K562 (cell line): ENCODE measurements around the gene APOL3. TPM values are rescaled to one million over a fixed set of nuclear protein-coding genes. Genes with fewer than 3 reads are reported as not detected.
A peak's percentile ranks its signal among the peaks of the same experiment; 100 is the strongest.

Experiments used
- ATAC-seq: fragments of 200-7000 bp; cut with Tn5 transposase; 3 replicates; pipeline ENCODE4 v1.9.1; 2020; ENCODE audit warnings: moderate library complexity
- BruUV-seq: library from RNA; stranded (reverse); fragments of 400-500 nt; replicated peaks from 2 replicates; lab custom pipeline; 2021; lab: Mats Ljungman, UMichigan
- CTCF ChIA-PET: fragments of 300-600 bp; formaldehyde crosslinking; extraction: SDS; loops from one replicate; lab custom pipeline; 2021; ENCODE audit warnings: low intra/inter-chr PET ratio; lab: Yijun Ruan, JAX
- POLR2A ChIA-PET: fragments of 300-600, 350-650 bp; sonication (Branson Sonifier 250); formaldehyde crosslinking; extraction: SDS; loops from one replicate; lab custom pipeline; 2021; ENCODE audit warnings: antibody characterized with exemption, inconsistent platforms; lab: Yijun Ruan, JAX
- DNase-seq, 4 experiments: peaks; one replicate each; pipeline versions ENCODE4 v3.0.0 to v3.0.0-alpha.2; 2011 to 2018; ENCODE audit warnings: low spot score in 3 of 4, mixed read lengths in 3 of 4; ENCODE audit errors: extremely low read depth in 1 of 4
- FAIRE-seq: peaks from 2 replicates; lab custom pipeline; 2011; peaks lifted over from hg19 to GRCh38; lab: Jason Lieb, UNC
- H2AFZ ChIP-seq: 2 replicates; pipeline ENCODE4 v1.6.0; 2011; ENCODE audit warnings: low read depth, low read length, control low read depth, inconsistent platforms
- H3K27ac ChIP-seq: fragments of 200-600 bp; 3 replicates; pipeline ENCODE4 v1.8.0; 2011; ENCODE audit warnings: low read depth, mild to moderate bottlenecking, control low read depth, inconsistent platforms, low read length, moderate library complexity, mixed read lengths; ENCODE audit errors: extremely low read depth
- H3K27me3 ChIP-seq, 2 experiments: fragments of 300-600 bp in 1 of 2; 2 replicates in 1 of 2; 3 replicates in 1 of 2; pipeline versions ENCODE4 v1.6.0 to v1.8.0; 2011; ENCODE audit warnings: inconsistent platforms in 2 of 2, low read length in 2 of 2, mild to moderate bottlenecking in 1 of 2, mixed read lengths in 1 of 2, moderate library complexity in 1 of 2; ENCODE audit not compliant: control insufficient read depth in 2 of 2, insufficient read depth in 2 of 2
- H3K36me3 ChIP-seq: fragments of 300-600 bp; 3 replicates; pipeline ENCODE4 v1.8.0; 2011; ENCODE audit warnings: mild to moderate bottlenecking, low read length, inconsistent platforms; ENCODE audit not compliant: control insufficient read depth, insufficient read depth
- H3K4me1 ChIP-seq, 2 experiments: fragments of 200-600 bp in 1 of 2; replicated peaks in 1 of 2; 2 replicates in 1 of 2; 3 replicates in 1 of 2; pipeline versions ENCODE4 v1.5.1 to v1.8.0; 2011; ENCODE audit warnings: inconsistent platforms in 2 of 2, low read length in 2 of 2, mild to moderate bottlenecking in 1 of 2, mixed read lengths in 1 of 2, moderate library complexity in 1 of 2; ENCODE audit not compliant: control insufficient read depth in 2 of 2, insufficient read depth in 2 of 2
- H3K4me2 ChIP-seq: 2 replicates; pipeline ENCODE4 v1.6.1; 2011; ENCODE audit warnings: low read length, control low read depth, inconsistent platforms, mixed read lengths; ENCODE audit not compliant: insufficient read depth
- H3K4me3 ChIP-seq: fragments of 200-600 bp; sonication (generic), shearing (Covaris generic); 2 replicates; pipeline ENCODE4 v1.5.1; 2016; ENCODE audit warnings: control low read depth, inconsistent platforms
- H3K79me2 ChIP-seq: fragments of 200-600 bp; 3 replicates; pipeline ENCODE4 v1.8.0; 2011; ENCODE audit warnings: low read length, inconsistent platforms; ENCODE audit not compliant: control insufficient read depth, insufficient read depth
- H3K9ac ChIP-seq, 2 experiments: 2 replicates each; pipeline versions ENCODE4 v1.6.0 to v1.6.1; 2011; ENCODE audit warnings: low read depth in 2 of 2, low read length in 2 of 2, control low read depth in 1 of 2, inconsistent platforms in 1 of 2, mild to moderate bottlenecking in 1 of 2, mixed read lengths in 1 of 2; ENCODE audit not compliant: insufficient read depth in 1 of 2
- H3K9me1 ChIP-seq: one replicate; pipeline ENCODE4 v1.6.0; 2011; ENCODE audit warnings: inconsistent platforms, mild to moderate bottlenecking, low read length, moderate library complexity; ENCODE audit not compliant: control insufficient read depth, insufficient read depth
- H3K9me3 ChIP-seq: replicated peaks from 2 replicates; pipeline ENCODE4 v1.5.1; 2011; ENCODE audit warnings: low read depth, low read length, inconsistent platforms; ENCODE audit not compliant: control insufficient read depth, insufficient read depth
- H4K20me1 ChIP-seq: replicated peaks from 2 replicates; pipeline ENCODE4 v1.6.1; 2011; ENCODE audit warnings: low read length, inconsistent platforms, mixed read lengths; ENCODE audit not compliant: control insufficient read depth, insufficient read depth
- CHAMP1 ChIP-seq: fragments of 450-650 bp; IDR thresholded peaks from 2 replicates; pipeline ENCODE4 v1.6.1; 2016; ENCODE audit warnings: mild to moderate bottlenecking
- KLF6 ChIP-seq: fragments of 250-450 bp; sonication (Bioruptor Pico); IDR thresholded peaks from 2 replicates; pipeline ENCODE4 v1.4.0; 2020; ENCODE audit warnings: mild to moderate bottlenecking, moderate library complexity, borderline replicate concordance
- SLC30A9 ChIP-seq: fragments of 250-450 bp; sonication (Bioruptor Pico); IDR thresholded peaks from 2 replicates; pipeline ENCODE4 v1.8.0; 2022; ENCODE audit warnings: mild to moderate bottlenecking, moderate library complexity
- ZBTB11 ChIP-seq, 3 experiments: fragments of 200-800 bp in 1 of 3; fragments of 250-450 bp in 1 of 3; fragments of 450-650 bp in 1 of 3; sonication (Bioruptor Pico) in 1 of 3; sonication (Bioruptor generic) in 1 of 3; formaldehyde crosslinking in 1 of 3; IDR thresholded peaks; 2 replicates each; pipeline versions ENCODE4 v1.6.1 to v1.8.0; 2016 to 2022; ENCODE audit warnings: mild to moderate bottlenecking in 2 of 3, missing genetic modification characterization in 2 of 3, missing compliant biosample characterization in 1 of 3, moderate library complexity in 1 of 3
- ZNF24 ChIP-seq: fragments of 450-650 bp; IDR thresholded peaks from 2 replicates; pipeline ENCODE4 v1.6.1; 2016
- WGBS: fragments of 100-300 bp; shearing (Covaris generic); methylation state at CpG from one replicate; pipeline ENCODE4 v1.1.6; 2016; ENCODE audit warnings: low coverage, mixed read lengths; ENCODE audit not compliant: insufficient coverage; ENCODE audit errors: missing lambda C conversion rate; 5-methylcytosine and 5-hydroxymethylcytosine counted together
- in situ Hi-C: fragments of 300-500 bp; cut with MboI; formaldehyde crosslinking; loops from 4 replicates; pipeline ENCODE4 v1.15.0; 2018; ENCODE audit warnings: inconsistent platforms, mixed read lengths
- intact Hi-C: fragments of 100-400 bp; cut with micrococcal nuclease; formaldehyde crosslinking; loops from 2 replicates; pipeline ENCODE4 v1.14.2; 2022
- polyA plus RNA-seq, 8 experiments: library from polyadenylated mRNA; depleted of rRNA in 4 of 8; stranded (reverse) in 5 of 8; unstranded in 3 of 8; fragments of >200 nt; fragmentation: Nextera tagmentation in 2 of 8; fragmentation: Illumina TruSeq in 1 of 8; extraction: Ambion mirVana in 2 of 8; extraction: Trizol in 1 of 8; gene quantifications; 2 replicates each; pipeline versions ENCODE4 v1.2.1 to v1.2.3, GENCODE V29; 2011 to 2014; ENCODE audit warnings: inconsistent platforms in 1 of 8, missing spikeins in 1 of 8
- total RNA-seq, 7 experiments: library from RNA; depleted of rRNA in 6 of 7; stranded (reverse); fragments of >200 nt in 6 of 7; fragmentation: Illumina TruSeq in 2 of 7; extraction: Trizol in 2 of 7; gene quantifications; 2 replicates each; pipeline versions ENCODE4 v1.2.1 to v1.2.3, GENCODE V29; 2011 to 2021; ENCODE audit warnings: low replicate concordance in 1 of 7

APOL3 gene
- total and polyA plus RNA-seq, 9 of the 15 experiments (the other 6 are each of a cell fraction or from before 2014, with no cell fraction given) = 0.25 to 1.1 (median 0.56) TPM; not detected in 1

GRCh38 chr22:36129486-36130388 is 30.8 kb downstream of the APOL3 start:
- Histone ChIP-seq H3K9me3 (no peaks in the 10 kb centered on the region), H3K9ac (peak overlapping the region in 1 of 2 experiments; percentile 48; a peak in 1 of 4 replicates), H3K4me1 (no peaks in the 10 kb centered on the region), H2AFZ (no peak overlapping the region), H3K27ac (no peak overlapping the region), H3K4me2 (no peak overlapping the region), H3K36me3 (no peaks in the 10 kb centered on the region), H3K27me3 (peaks cover 29 to 68% of the 10 kb centered on the region in 2 experiments), H3K9me1 (no peaks in the 10 kb centered on the region), H3K4me3 (no peak overlapping the region), H4K20me1 (no peaks in the 10 kb centered on the region), H3K79me2 (no peaks in the 10 kb centered on the region)
- WGBS = 3% methylated on average over 14 of the region's 14 CpGs
- no TSS peak for BruUV-seq
- TF ChIP-seq ZNF24 = 0 out of 2 replicates have a peak, but pooled peaks have one; percentile 22
- TF ChIP-seq KLF6 (CRISPR knock-in tag) = no peak
- TF ChIP-seq ZBTB11 (CRISPR knock-in tag; IDR thresholded peaks at IDR 0.05) = no peak
- no peak for TF ChIP-seq CHAMP1
- TF ChIP-seq SLC30A9 = no peak
- DNase-seq (no peak), ATAC-seq (no peak), FAIRE-seq (no peak)
- ChIA-PET POLR2A (no interaction called here), CTCF (no interaction called here)
- in situ Hi-C loops = loop anchor here (10.0 kb wide), 2 partner anchors 515 to 775 kb away; partner anchors contain the start of gene MB
- intact Hi-C loops = no loop called here
